ENCODE data around the gene CCN2.

DNA sequence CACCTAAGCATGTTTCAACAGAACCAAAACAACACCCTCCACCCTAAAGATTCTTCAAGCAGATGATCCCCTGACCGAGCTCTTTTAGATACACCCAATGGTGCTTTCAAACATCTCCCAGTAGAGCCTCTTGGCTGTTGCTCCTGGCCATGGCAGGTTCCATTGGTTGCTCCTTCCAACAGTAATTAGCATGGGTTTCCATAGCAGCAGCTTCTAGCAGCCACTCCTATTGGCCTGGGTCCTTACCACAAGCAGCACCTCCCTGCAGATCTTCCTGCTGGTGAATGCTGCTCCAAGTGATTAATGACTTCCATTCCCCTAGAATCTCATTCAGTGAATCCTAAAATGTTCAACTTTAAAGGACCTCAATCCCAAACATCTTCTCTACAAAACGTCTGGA, 13.9 kb downstream of the CCN2 start:
- TF ChIP-seq, protein P1, sequence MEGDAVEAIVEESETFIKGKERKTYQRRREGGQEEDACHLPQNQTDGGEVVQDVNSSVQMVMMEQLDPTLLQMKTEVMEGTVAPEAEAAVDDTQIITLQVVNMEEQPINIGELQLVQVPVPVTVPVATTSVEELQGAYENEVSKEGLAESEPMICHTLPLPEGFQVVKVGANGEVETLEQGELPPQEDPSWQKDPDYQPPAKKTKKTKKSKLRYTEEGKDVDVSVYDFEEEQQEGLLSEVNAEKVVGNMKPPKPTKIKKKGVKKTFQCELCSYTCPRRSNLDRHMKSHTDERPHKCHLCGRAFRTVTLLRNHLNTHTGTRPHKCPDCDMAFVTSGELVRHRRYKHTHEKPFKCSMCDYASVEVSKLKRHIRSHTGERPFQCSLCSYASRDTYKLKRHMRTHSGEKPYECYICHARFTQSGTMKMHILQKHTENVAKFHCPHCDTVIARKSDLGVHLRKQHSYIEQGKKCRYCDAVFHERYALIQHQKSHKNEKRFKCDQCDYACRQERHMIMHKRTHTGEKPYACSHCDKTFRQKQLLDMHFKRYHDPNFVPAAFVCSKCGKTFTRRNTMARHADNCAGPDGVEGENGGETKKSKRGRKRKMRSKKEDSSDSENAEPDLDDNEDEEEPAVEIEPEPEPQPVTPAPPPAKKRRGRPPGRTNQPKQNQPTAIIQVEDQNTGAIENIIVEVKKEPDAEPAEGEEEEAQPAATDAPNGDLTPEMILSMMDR (IDR thresholded peaks at IDR 0.05) = no peak
- TF ChIP-seq EZH2 (IDR thresholded peaks at IDR 0.05) (no peak), EZH2phosphoT487 (IDR thresholded peaks at IDR 0.05) (no peak)
